Naive thymus-derived CD4-positive, alpha-beta T cell (primary cell): ENCODE data around the gene MRPL37. TPM values are rescaled to one million over a fixed set of nuclear protein-coding genes. Genes with fewer than 3 reads are reported as not detected.

Experiments
- ATAC-seq: fragments of 150-1000 bp; cut with Tn5 transposase; 2 replicates; pipeline ENCODE4 v1.10.0; 2021; ENCODE audit warnings: mild to moderate bottlenecking, moderate library complexity
- CTCF ChIA-PET: fragments of 350-600 bp; sonication (Branson Sonifier 250); formaldehyde crosslinking; loops from one replicate; lab custom pipeline; 2021; ENCODE audit warnings: antibody characterized with exemption; lab: Charles Lee
- POLR2A ChIA-PET: fragments of 350-600 bp; sonication (Branson Sonifier 250); formaldehyde crosslinking; loops from one replicate; lab custom pipeline; 2021; ENCODE audit warnings: antibody characterized with exemption, inconsistent platforms; lab: Charles Lee
- DNase-seq, 9 donors: peaks; one replicate each; pipeline versions ENCODE4 v3.0.0 to v3.0.0-alpha.2; 2020 to 2022; ENCODE audit warnings: mixed read lengths in 1 of 9
- H3K27ac ChIP-seq: one replicate; pipeline ENCODE4 v1.7.0; 2013; ENCODE audit warnings: mild to moderate bottlenecking, low read depth, low read length, moderate library complexity
- H3K27me3 ChIP-seq, 2 donors: one replicate each; pipeline ENCODE4 v1.7.0; 2013; ENCODE audit warnings: low read length in 2 of 2, mild to moderate bottlenecking in 2 of 2, moderate library complexity in 2 of 2; ENCODE audit not compliant: control insufficient read depth in 2 of 2, insufficient read depth in 2 of 2
- H3K36me3 ChIP-seq, 3 experiments: 1 replicate in 2 of 3; 2 replicates in 1 of 3; pipeline ENCODE4 v1.7.0; 2013; ENCODE audit warnings: low read length in 3 of 3, mild to moderate bottlenecking in 3 of 3, moderate library complexity in 1 of 3; ENCODE audit not compliant: insufficient read depth in 3 of 3, control insufficient read depth in 2 of 3
- H3K4me1 ChIP-seq, 2 donors: one replicate each; pipeline ENCODE4 v1.7.0; 2013; ENCODE audit warnings: low read length in 2 of 2, mild to moderate bottlenecking in 2 of 2, moderate library complexity in 1 of 2; ENCODE audit not compliant: control insufficient read depth in 2 of 2, insufficient read depth in 2 of 2
- H3K4me3 ChIP-seq: 2 replicates; pipeline ENCODE4 v1.7.0; 2013; ENCODE audit warnings: mild to moderate bottlenecking, low read length
- H3K9me3 ChIP-seq, 3 experiments: 1 replicate in 2 of 3; 2 replicates in 1 of 3; pipeline ENCODE4 v1.7.0; 2013; ENCODE audit warnings: low read length in 3 of 3; ENCODE audit not compliant: control insufficient read depth in 2 of 3
- H3K27ac Mint-ChIP-seq, 9 donors: one replicate each; pipeline ENCODE4 v1.8.0; 2020 to 2022; ENCODE audit warnings: mixed read lengths in 9 of 9, mild to moderate bottlenecking in 8 of 9, moderate library complexity in 5 of 9, inconsistent platforms in 2 of 9
- H3K27me3 Mint-ChIP-seq, 5 donors: one replicate each; pipeline ENCODE4 v1.8.0; 2021 to 2022; ENCODE audit warnings: mixed read lengths in 5 of 5, mild to moderate bottlenecking in 1 of 5
- H3K36me3 Mint-ChIP-seq, 5 donors: one replicate each; pipeline ENCODE4 v1.8.0; 2020 to 2022; ENCODE audit warnings: mixed read lengths in 5 of 5, mild to moderate bottlenecking in 3 of 5, inconsistent platforms in 1 of 5
- H3K4me1 Mint-ChIP-seq, 7 donors: one replicate each; pipeline ENCODE4 v1.8.0; 2020 to 2022; ENCODE audit warnings: mixed read lengths in 7 of 7, mild to moderate bottlenecking in 3 of 7, inconsistent platforms in 1 of 7
- H3K4me3 Mint-ChIP-seq, 10 donors: one replicate each; pipeline ENCODE4 v1.8.0; 2020 to 2022; ENCODE audit warnings: mild to moderate bottlenecking in 10 of 10, mixed read lengths in 10 of 10, moderate library complexity in 6 of 10, inconsistent platforms in 2 of 10
- H3K9me3 Mint-ChIP-seq, 11 donors: one replicate each; pipeline ENCODE4 v1.8.0; 2020 to 2022; ENCODE audit warnings: mixed read lengths in 11 of 11, mild to moderate bottlenecking in 4 of 11, inconsistent platforms in 1 of 11, moderate library complexity in 1 of 11
- intact Hi-C, 2 donors: fragments of 100-400 bp; cut with micrococcal nuclease; formaldehyde crosslinking; loops; one replicate each; pipeline ENCODE4 v1.15.1; 2023
- polyA plus RNA-seq, 2 donors: library from polyadenylated mRNA; unstranded; fragments of 300-500 nt; fragmentation: Illumina TruSeq; gene quantifications; one replicate each; pipeline ENCODE4 v1.2.3, GENCODE V29; 2021
- total RNA-seq, 6 experiments: library from RNA in 5 of 6; stranded (reverse) in 5 of 6; gene quantifications; 1 replicate in 5 of 6; 2 replicates in 1 of 6; pipeline ENCODE4 v1.2.3 and lab custom pipeline; 2021 to 2026

Gene MRPL37
- total and polyA plus RNA-seq, 7 experiments from 2014 or later = 25.4 to 86.7 (median 36.6) TPM

DNA sequence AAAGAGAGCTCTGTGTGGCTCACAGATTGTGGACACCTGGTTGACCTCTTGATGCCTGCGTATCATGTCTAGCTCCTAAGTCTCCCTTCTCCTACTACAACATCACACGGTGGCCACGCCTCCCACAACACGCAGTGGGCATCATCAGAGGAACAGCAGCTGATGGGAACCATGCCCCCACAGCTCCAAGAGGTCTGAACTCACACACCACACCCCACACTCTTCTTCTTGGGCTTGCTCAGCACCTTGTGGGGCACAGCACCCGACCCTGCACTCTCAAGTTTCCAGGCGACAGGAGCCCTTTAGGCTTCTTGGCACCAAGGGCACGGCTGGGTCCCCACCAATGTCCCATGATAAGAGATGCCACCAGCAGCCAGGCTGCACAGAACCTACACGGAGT is 28.4 kb upstream of the MRPL37 start:
- Mint-ChIP-seq H3K4me1 (peaks cover 1 to 19% (median 16%) of the 10 kb centered on the region in 7 donors), H3K9me3 (no peaks in the 10 kb centered on the region), H3K27me3 (no peaks in the 10 kb centered on the region), H3K27ac (peak overlapping the region in 1 of 9 donors; percentile 70), H3K36me3 (peaks cover 0 to 6% (median 0%) of the 10 kb centered on the region in 5 donors), H3K4me3 (peak overlapping the region in 1 of 10 donors; percentile 71)
- ATAC-seq (no peak), DNase-seq (no peak)
- intact Hi-C loops = no loop called here
- CTCF ChIA-PET = no interaction called here
- Histone ChIP-seq H3K4me1 (peaks cover 0 to 7% of the 10 kb centered on the region in 2 donors), H3K4me3 (no peak overlapping the region), H3K27ac (no peak overlapping the region), H3K27me3 (no peaks in the 10 kb centered on the region), H3K36me3 (peaks cover 0 to 17% (median 0%) of the 10 kb centered on the region in 3 experiments), H3K9me3 (no peaks in the 10 kb centered on the region)
- POLR2A ChIA-PET = no interaction called here

DNA sequence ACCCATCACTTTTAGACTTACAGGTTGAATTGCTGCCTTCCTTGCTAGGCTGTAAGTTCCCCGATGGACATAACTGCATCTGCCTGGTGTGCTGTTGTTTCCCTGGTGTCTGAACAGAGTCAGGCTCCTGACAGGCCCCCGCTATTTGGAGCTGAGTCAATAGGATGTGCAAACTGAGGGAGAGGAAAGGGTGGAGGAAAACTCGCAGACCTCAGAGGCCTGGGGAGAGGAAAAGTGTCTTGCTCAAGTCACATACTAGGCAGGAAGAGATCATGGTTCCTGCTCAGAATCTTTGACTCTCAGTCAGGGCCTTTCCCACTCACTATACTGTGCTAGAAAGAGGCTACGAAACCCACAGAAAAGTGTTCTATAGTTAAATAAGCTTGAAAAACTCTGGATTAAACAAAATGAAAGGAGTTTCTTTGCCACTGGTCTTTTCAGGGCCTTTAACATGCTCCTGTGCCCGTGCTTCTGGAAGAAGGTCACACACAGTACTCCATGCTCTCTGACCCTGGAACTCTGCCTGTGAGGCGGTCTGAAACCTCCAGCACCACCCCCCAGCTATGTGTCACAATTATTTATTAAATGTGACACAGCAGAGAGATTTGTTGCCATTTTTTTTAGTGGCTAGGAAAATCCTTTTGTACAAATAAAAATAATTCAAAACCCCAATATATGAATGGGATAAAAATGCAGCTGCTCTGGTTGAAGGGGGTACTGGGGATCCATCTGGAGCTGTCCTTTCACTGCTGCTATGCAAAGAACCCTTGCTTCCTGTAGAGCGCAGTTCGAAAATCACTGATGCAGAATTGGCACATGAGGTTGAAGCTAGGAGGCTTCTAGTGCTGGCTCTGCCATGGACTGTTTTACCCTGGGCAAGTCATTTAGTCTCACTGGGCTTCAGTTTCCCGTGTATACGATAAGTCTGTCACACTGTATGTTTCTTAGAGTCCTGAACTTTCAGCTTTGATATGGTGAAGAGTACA is 27.1 kb upstream of the MRPL37 start:
- H3K27ac Mint-ChIP-seq = peak overlapping the region in 3 of 9 donors; percentile 8 to 83 (median 65)
- Histone ChIP-seq H3K9me3 (no peaks in the 10 kb centered on the region), H3K27ac (no peak overlapping the region), H3K27me3 (no peaks in the 10 kb centered on the region), H3K4me3 (no peak overlapping the region), H3K4me1 (peaks cover 0 to 7% of the 10 kb centered on the region in 2 donors), H3K36me3 (peaks cover 0 to 17% (median 0%) of the 10 kb centered on the region in 3 experiments)
- no peaks in the 10 kb centered on the region for H3K9me3 Mint-ChIP-seq
- ChIA-PET CTCF (interaction anchor here (0.7 kb wide), 1 partner anchor 9 kb away, joined by 3 read pairs; no protein-coding TSS in a partner anchor), POLR2A (interaction anchor here (0.7 kb wide), 1 partner anchor 29 kb away, joined by 3 read pairs; no protein-coding TSS in a partner anchor)
- H3K4me1 Mint-ChIP-seq = peaks cover 1 to 19% (median 16%) of the 10 kb centered on the region in 7 donors
- DNase-seq (no peak), ATAC-seq (no peak)
- no peaks in the 10 kb centered on the region for H3K27me3 Mint-ChIP-seq
- intact Hi-C loops = no loop called here
- no peak overlapping the region for H3K4me3 Mint-ChIP-seq
- peaks cover 0 to 6% (median 0%) of the 10 kb centered on the region in 5 donors for H3K36me3 Mint-ChIP-seq

- Histone ChIP-seq H3K36me3 (peaks cover 0 to 25% (median 0%) of the 10 kb centered on the region in 3 experiments), H3K27ac (no peak overlapping the region), H3K4me1 (peaks cover 0 to 7% of the 10 kb centered on the region in 2 donors), H3K9me3 (no peaks in the 10 kb centered on the region), H3K27me3 (no peaks in the 10 kb centered on the region), H3K4me3 (no peak overlapping the region)
- CTCF ChIA-PET = interaction anchor here (0.6 kb wide), 1 partner anchor 260 kb away, joined by 4 read pairs; no protein-coding TSS in a partner anchor
- POLR2A ChIA-PET = interaction anchor here (0.7 kb wide), 1 partner anchor 30 kb away, joined by 3 read pairs; no protein-coding TSS in a partner anchor
- ATAC-seq (no peak), DNase-seq (no peak)
- intact Hi-C loops = no loop called here
- Mint-ChIP-seq H3K27me3 (no peaks in the 10 kb centered on the region), H3K36me3 (peaks cover 0 to 12% (median 2%) of the 10 kb centered on the region in 5 donors), H3K27ac (no peak overlapping the region), H3K4me1 (peaks cover 1 to 19% (median 16%) of the 10 kb centered on the region in 7 donors), H3K9me3 (no peaks in the 10 kb centered on the region), H3K4me3 (no peak overlapping the region)
Observed at GRCh38 chr1:54173681-54174080, 26.3 kb upstream of the MRPL37 start.

GRCh38 chr1:54174106-54174505 is 25.9 kb upstream of the MRPL37 start:
- no peak overlapping the region for H3K4me3 ChIP-seq
- H3K27ac Mint-ChIP-seq = no peak overlapping the region
- DNase-seq (no peak), ATAC-seq (no peak)
- H3K27me3 Mint-ChIP-seq = no peaks in the 10 kb centered on the region
- H3K9me3 ChIP-seq = no peaks in the 10 kb centered on the region
- H3K36me3 Mint-ChIP-seq = peaks cover 0 to 17% (median 2%) of the 10 kb centered on the region in 5 donors
- H3K27me3 ChIP-seq = no peaks in the 10 kb centered on the region
- H3K4me1 ChIP-seq = peaks cover 0 to 7% of the 10 kb centered on the region in 2 donors
- H3K4me3 Mint-ChIP-seq = no peak overlapping the region
- CTCF ChIA-PET = interaction anchor here (0.6 kb wide), 1 partner anchor 260 kb away, joined by 4 read pairs; no protein-coding TSS in a partner anchor
- intact Hi-C loops = no loop called here
- H3K36me3 ChIP-seq = peaks cover 0 to 29% (median 0%) of the 10 kb centered on the region in 3 experiments
- peaks cover 1 to 19% (median 16%) of the 10 kb centered on the region in 7 donors for H3K4me1 Mint-ChIP-seq
- POLR2A ChIA-PET = no interaction called here
- H3K27ac ChIP-seq = no peak overlapping the region
- H3K9me3 Mint-ChIP-seq = no peaks in the 10 kb centered on the region

DNA sequence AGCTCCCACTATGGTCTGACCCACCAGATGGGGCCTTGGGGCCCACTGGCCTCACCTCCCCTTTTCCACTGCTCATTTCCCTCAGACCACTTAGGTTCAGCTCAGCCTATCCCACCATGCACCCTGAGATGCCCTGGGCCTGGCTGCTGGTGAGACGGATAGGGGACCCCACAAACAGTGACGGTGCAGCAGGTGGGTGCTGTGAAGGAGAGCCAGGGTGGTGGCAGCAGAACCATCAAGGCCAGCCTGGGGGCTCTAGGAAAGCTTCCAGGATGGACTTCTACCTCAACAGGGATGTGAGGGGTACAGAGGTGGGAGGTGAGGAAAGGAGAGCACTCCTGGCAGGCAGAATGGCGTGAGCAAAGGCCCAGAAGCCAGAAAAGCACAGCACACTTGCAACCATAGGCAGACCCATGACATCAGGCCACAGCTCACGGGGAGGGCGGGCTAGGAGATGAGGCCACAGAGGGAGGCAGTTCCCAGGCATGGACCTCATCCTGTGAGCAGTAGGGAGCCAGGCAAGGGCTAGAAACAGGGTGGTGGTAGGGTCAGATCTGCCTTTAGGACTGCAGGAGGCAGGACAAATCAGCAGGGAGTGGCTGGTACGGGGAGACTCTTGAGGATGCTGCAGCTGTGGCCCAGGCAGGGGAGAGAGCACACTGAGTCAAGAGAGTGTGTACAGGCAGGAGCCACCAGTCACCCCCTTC is 23.2 kb upstream of the MRPL37 start:
- H3K27ac Mint-ChIP-seq = no peak overlapping the region
- H3K4me3 ChIP-seq = no peak overlapping the region
- no peaks in the 10 kb centered on the region for H3K4me1 ChIP-seq
- H3K36me3 Mint-ChIP-seq = peaks cover 0 to 28% (median 3%) of the 10 kb centered on the region in 5 donors
- ATAC-seq (no peak), DNase-seq (no peak)
- no peaks in the 10 kb centered on the region for H3K9me3 Mint-ChIP-seq
- ChIA-PET POLR2A (no interaction called here), CTCF (no interaction called here)
- H3K4me1 Mint-ChIP-seq = peaks cover 0 to 11% (median 3%) of the 10 kb centered on the region in 7 donors
- no peak overlapping the region for H3K27ac ChIP-seq
- intact Hi-C loops = no loop called here
- no peaks in the 10 kb centered on the region for H3K9me3 ChIP-seq
- H3K4me3 Mint-ChIP-seq = no peak overlapping the region
- H3K36me3 ChIP-seq = peaks cover 0 to 41% (median 0%) of the 10 kb centered on the region in 3 experiments
- no peaks in the 10 kb centered on the region for H3K27me3 Mint-ChIP-seq
- no peaks in the 10 kb centered on the region for H3K27me3 ChIP-seq

GRCh38 chr1:54177726-54178125 is 22.2 kb upstream of the MRPL37 start:
- intact Hi-C loops = no loop called here
- no peaks in the 10 kb centered on the region for H3K9me3 ChIP-seq

More at GRCh38 chr1:54177726-54178125, 22.2 kb upstream of the MRPL37 start:
- Mint-ChIP-seq H3K4me1 (peaks cover 0 to 8% (median under 1%) of the 10 kb centered on the region in 7 donors), H3K9me3 (no peaks in the 10 kb centered on the region), H3K4me3 (no peak overlapping the region), H3K27me3 (no peaks in the 10 kb centered on the region), H3K36me3 (peaks cover 0 to 30% (median 4%) of the 10 kb centered on the region in 5 donors), H3K27ac (no peak overlapping the region)
- H3K4me3 ChIP-seq = no peak overlapping the region
- ChIA-PET POLR2A (no interaction called here), CTCF (no interaction called here)
- H3K36me3 ChIP-seq = peaks cover 0 to 37% (median 0%) of the 10 kb centered on the region in 3 experiments
- DNase-seq (no peak), ATAC-seq (no peak)
- H3K27me3 ChIP-seq = no peaks in the 10 kb centered on the region
- no peak overlapping the region for H3K27ac ChIP-seq
- H3K4me1 ChIP-seq = no peaks in the 10 kb centered on the region
